ENCODE data around the gene PNPLA8.

Gene PNPLA8

DNA sequence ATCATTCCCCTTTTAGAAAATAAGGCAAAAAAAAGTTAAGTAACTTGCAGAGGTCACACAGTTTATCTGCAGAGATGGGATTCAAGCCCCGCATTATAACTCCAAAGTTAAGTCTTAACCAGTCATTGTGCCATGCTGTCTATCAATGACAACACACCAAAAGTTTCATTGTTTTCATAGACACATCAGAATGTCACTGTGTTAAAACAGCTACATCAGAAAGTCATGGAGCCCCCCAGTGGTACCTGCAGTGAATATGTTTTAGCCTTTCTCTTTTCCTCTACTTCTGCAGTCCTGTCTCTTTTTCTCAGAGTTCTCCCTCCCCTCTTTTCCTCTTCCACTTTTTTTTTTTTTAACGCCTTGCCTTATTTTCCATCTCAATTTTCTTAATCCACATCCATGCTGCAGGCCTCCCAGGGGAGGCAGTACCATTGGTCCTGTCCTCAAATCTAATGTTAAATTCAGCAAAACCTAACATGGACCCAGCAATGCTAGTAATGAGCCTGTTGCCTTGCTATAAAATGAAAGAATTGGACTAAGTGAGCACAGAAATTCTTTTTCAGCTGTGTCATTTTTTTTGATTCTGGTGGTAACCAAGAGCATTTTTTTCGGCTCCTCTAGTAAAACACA, 65.9 kb downstream of the PNPLA8 start:
- no peak overlapping the region for H3K4me3 ChIP-seq (replicated peaks; ENCODE audit: low read depth, low read length)
- TF ChIP-seq, protein P1, sequence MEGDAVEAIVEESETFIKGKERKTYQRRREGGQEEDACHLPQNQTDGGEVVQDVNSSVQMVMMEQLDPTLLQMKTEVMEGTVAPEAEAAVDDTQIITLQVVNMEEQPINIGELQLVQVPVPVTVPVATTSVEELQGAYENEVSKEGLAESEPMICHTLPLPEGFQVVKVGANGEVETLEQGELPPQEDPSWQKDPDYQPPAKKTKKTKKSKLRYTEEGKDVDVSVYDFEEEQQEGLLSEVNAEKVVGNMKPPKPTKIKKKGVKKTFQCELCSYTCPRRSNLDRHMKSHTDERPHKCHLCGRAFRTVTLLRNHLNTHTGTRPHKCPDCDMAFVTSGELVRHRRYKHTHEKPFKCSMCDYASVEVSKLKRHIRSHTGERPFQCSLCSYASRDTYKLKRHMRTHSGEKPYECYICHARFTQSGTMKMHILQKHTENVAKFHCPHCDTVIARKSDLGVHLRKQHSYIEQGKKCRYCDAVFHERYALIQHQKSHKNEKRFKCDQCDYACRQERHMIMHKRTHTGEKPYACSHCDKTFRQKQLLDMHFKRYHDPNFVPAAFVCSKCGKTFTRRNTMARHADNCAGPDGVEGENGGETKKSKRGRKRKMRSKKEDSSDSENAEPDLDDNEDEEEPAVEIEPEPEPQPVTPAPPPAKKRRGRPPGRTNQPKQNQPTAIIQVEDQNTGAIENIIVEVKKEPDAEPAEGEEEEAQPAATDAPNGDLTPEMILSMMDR (IDR thresholded peaks at IDR 0.05; ENCODE audit: low read length, missing control alignments): peak; percentile 71
- peak; percentile 63 for DNase-seq (ENCODE audit: low read depth)

DNA sequence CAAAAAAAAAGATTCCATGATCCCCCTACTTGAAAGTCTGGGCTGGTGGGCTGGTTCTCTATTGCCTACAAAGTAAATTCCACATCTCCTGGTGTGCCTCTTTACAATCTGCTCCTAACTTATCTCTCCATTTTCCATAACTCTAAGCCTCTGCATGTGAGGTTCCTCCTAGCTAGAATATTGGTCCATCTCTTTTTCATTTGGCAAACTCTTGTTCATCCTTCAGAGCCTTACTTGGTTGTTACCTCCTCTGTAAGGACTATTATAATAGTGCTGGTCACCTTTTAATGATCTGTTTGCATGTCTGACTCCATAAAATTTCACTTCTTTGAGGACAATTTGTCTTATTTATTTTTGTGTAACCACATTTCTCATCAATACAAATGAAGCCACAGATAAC, 68.1 kb downstream of the PNPLA8 start:
- DNase-seq (ENCODE audit: low read depth): no peak
- no peak overlapping the region for H3K4me3 ChIP-seq (replicated peaks; ENCODE audit: low read depth, low read length)
- TF ChIP-seq, protein P1 (IDR thresholded peaks at IDR 0.05; ENCODE audit: low read length, missing control alignments): no peak

DNA sequence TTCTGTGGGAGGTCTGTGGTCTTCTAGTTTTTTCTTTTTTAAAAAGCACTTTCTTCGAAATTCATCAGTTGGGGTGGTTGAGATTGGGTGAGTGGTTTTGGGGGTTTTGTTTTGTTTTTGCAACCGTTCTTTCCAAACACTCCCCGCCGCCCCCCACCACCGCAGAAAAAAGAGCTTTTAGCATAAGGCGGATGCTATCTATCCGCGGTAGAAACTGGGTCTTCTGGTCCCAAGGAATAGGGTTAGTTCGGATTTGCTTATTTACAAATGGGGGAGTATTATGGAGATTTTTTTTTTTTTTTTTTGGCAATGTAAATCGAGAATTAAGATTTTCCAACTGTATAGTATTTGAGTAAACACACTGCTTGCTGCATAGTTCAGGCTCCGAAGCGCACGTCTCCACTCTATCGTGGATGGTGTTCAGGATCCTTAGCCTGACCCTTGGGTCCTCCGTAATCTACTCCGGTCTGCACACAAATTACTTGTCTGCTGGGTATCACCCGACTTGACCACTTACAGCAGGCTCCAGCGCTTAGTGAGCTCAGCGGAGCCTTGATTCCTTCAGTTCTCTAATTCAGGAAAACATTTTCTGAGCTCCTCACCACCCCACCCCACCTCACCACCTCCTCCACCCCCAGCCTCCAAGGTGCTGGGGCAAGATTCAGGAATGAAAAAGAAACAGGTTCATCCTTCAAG, 68.9 kb downstream of the PNPLA8 start:
- H3K4me3 ChIP-seq (replicated peaks; ENCODE audit: low read depth, low read length): peak overlapping the region; percentile 74
- TF ChIP-seq, protein P1 (IDR thresholded peaks at IDR 0.05; ENCODE audit: low read length, missing control alignments): no peak
- DNase-seq (ENCODE audit: low read depth): no peak

GRCh38 chr7:108455998-108456677, 69.8 kb downstream of the PNPLA8 start, which contains the start of gene NRCAM:
TSS of gene NRCAM (minus strand) at chr7:108456436. CDS start at chr7:108240064, 216,372 bp downstream.
- TF ChIP-seq, protein P1 (IDR thresholded peaks at IDR 0.05; ENCODE audit: low read length, missing control alignments): no peak
- peak; percentile 84 for DNase-seq (ENCODE audit: low read depth)
- peak within 1 kb of the TSS; percentile 74 for H3K4me3 ChIP-seq (replicated peaks; ENCODE audit: low read depth, low read length)

DNA sequence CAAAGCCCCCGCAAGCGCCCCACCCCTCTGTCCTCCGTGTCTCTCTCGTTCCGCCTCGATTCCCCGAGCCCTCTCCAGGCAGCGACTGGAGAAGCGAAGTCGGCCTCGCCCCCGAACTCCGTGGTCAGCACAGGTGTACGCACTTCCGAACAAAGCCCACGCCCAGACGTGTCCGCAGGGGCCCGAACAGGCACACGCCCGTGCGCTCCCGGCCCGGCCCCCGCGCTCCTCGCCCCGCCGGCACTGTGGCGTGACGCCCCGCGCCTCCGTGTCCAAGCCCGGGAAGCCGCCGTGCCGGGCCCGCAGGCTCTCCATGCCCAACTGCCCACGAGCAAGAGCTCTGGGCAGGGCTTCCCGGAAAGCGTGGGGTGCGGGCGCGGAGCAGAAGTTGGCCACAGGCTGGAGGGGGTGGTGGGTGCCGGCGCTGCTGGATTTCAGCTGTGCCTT, 70.4 kb downstream of the PNPLA8 start:
- DNase-seq (ENCODE audit: low read depth): peak; percentile 44
- peak overlapping the region; percentile 74 for H3K4me3 ChIP-seq (replicated peaks; ENCODE audit: low read depth, low read length)
- TF ChIP-seq, protein P1 (IDR thresholded peaks at IDR 0.05; ENCODE audit: low read length, missing control alignments): no peak

GRCh38 chr7:108454674-108455550, 71.0 kb downstream of the PNPLA8 start:
- DNase-seq (ENCODE audit: low read depth): peak; percentile 56
- TF ChIP-seq, protein P1 (IDR thresholded peaks at IDR 0.05; ENCODE audit: low read length, missing control alignments): peak; percentile 23
- peak overlapping the region; percentile 74 for H3K4me3 ChIP-seq (replicated peaks; ENCODE audit: low read depth, low read length)

Measured in fibroblast of pulmonary artery (primary cell).